ENCODE results near the gene NVL.

The NVL gene

GRCh38 chr1:224274970-224275626, 54.9 kb downstream of the NVL start (continued):
- TF ChIP-seq PATZ1 (tag by site-specific recombination; IDR thresholded peaks at IDR 0.05) (no peak), ZNF16 (tag by site-specific recombination; IDR thresholded peaks at IDR 0.05; ENCODE audit: low read depth) (no peak), ZBTB11 (tag by site-specific recombination; conservative IDR thresholded peaks at IDR 0.05; ENCODE audit: low read depth) (no peak), ZNF639 (tag by site-specific recombination; IDR thresholded peaks at IDR 0.05) (no peak; the same call in none of the 2 replicates), KLF1 (tag by site-specific recombination; IDR thresholded peaks at IDR 0.05) (no peak), OVOL3 (tag by site-specific recombination; IDR thresholded peaks at IDR 0.05) (peak; percentile 85; the same call in 1 of the 2 replicates), ZNF423 (tag by site-specific recombination; IDR thresholded peaks at IDR 0.05) (peak; percentile 54; the same call in 1 of the 2 replicates), ZNF391 (tag by site-specific recombination; IDR thresholded peaks at IDR 0.05; ENCODE audit: borderline replicate concordance, low read depth) (no peak), ZNF140 (tag by site-specific recombination; IDR thresholded peaks at IDR 0.05) (no peak), ZEB2 (tag by site-specific recombination; IDR thresholded peaks at IDR 0.05) (peak; percentile 50; the same call in 1 of the 2 replicates), OSR2 (tag by site-specific recombination; IDR thresholded peaks at IDR 0.05) (peak; percentile 78), HOXA7 (CRISPR knock-in tag; IDR thresholded peaks at IDR 0.05; ENCODE audit: borderline replicate concordance) (no peak), ZNF292 (tag by site-specific recombination; IDR thresholded peaks at IDR 0.05; ENCODE audit: borderline replicate concordance, low read depth) (no peak), ZNF585B (tag by site-specific recombination; IDR thresholded peaks at IDR 0.05) (no peak), ZNF148 (tag by site-specific recombination; IDR thresholded peaks at IDR 0.05; ENCODE audit: borderline replicate concordance) (no peak), GFI1B (tag by site-specific recombination; IDR thresholded peaks at IDR 0.05) (0 out of 2 replicates have a peak, but pooled peaks have one; percentile 15), ZNF658 (tag by site-specific recombination; IDR thresholded peaks at IDR 0.05) (no peak), ZBTB20 (tag by site-specific recombination; IDR thresholded peaks at IDR 0.05) (no peak), ZNF488 (tag by site-specific recombination; IDR thresholded peaks at IDR 0.05) (no peak; the same call in none of the 2 replicates), ZNF350 (tag by site-specific recombination; IDR thresholded peaks at IDR 0.05) (no peak), ZNF830 (tag by site-specific recombination; IDR thresholded peaks at IDR 0.05; ENCODE audit: low read depth) (no peak), ZNF426 (tag by site-specific recombination; IDR thresholded peaks at IDR 0.05) (no peak), ZNF600 (tag by site-specific recombination; IDR thresholded peaks at IDR 0.05) (no peak), IKZF3 (tag by site-specific recombination; IDR thresholded peaks at IDR 0.05) (peak; percentile 73), ZSCAN30 (tag by site-specific recombination; IDR thresholded peaks at IDR 0.05) (peak; percentile 85; the same call in 1 of the 2 replicates), ZBTB26 (tag by site-specific recombination; optimal IDR thresholded peaks at IDR 0.05) (no peak), ZNF777 (tag by site-specific recombination; IDR thresholded peaks at IDR 0.05; ENCODE audit: borderline replicate concordance) (no peak), SALL2 (tag by site-specific recombination; IDR thresholded peaks at IDR 0.05; ENCODE audit: borderline replicate concordance) (no peak), ZNF335 (tag by site-specific recombination; conservative IDR thresholded peaks at IDR 0.05) (no peak)

Data from HEK293 (cell line).